ENCODE data around the gene DNAH11. TPM values are rescaled to one million over a fixed set of nuclear protein-coding genes. Genes with fewer than 3 reads are reported as not detected.

The DNAH11 gene
- polyA plus RNA-seq, 1 experiment, result 0.59 TPM

DNA sequence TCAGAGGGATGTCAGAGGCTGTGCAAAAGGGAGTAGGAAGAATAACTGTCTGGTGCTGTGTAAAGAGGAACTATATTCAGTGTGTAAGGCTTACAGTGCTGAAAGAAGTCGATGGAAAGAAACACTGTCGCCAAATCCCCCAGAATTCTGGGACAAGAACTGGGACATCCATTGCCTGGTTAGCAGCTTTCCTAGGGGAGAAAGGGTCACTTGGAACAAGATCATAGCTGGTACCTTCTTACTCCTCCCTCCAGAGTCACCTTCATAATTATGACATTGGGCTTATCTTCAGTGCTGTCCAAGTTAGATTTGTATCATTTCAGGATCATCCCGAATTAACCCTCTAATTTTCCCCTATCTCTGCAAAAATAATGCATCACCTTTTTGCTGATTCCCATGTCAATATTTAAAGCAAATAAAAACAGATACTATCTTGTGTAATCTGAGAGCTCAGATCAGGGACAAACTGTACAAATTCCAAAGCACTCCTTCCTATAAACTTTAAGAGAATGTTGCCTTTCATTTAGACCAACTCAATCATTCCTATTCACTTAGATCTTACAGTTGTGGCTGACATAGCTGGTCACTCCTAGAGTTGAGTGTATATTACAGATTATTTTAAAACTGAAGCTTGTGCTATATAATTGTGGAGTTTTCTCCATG lies 96.5 kb downstream of the DNAH11 start:
- ChIA-PET CTCF (no interaction called here), POLR2A (no interaction called here)
- no peaks in the 10 kb centered on the region for H3K27me3 ChIP-seq (ENCODE audit: control insufficient read depth, insufficient read depth, low read length)
- TF ChIP-seq, protein P1, sequence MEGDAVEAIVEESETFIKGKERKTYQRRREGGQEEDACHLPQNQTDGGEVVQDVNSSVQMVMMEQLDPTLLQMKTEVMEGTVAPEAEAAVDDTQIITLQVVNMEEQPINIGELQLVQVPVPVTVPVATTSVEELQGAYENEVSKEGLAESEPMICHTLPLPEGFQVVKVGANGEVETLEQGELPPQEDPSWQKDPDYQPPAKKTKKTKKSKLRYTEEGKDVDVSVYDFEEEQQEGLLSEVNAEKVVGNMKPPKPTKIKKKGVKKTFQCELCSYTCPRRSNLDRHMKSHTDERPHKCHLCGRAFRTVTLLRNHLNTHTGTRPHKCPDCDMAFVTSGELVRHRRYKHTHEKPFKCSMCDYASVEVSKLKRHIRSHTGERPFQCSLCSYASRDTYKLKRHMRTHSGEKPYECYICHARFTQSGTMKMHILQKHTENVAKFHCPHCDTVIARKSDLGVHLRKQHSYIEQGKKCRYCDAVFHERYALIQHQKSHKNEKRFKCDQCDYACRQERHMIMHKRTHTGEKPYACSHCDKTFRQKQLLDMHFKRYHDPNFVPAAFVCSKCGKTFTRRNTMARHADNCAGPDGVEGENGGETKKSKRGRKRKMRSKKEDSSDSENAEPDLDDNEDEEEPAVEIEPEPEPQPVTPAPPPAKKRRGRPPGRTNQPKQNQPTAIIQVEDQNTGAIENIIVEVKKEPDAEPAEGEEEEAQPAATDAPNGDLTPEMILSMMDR (IDR thresholded peaks at IDR 0.05; ENCODE audit: insufficient read depth, low read depth, low read length), result no peak
- no peak for DNase-seq (ENCODE audit: low read depth)
- no peak overlapping the region for H3K4me3 ChIP-seq (ENCODE audit: low read depth, low read length)
- H3K36me3 ChIP-seq (ENCODE audit: control insufficient read depth, insufficient read depth, low read length), result no peaks in the 10 kb centered on the region

DNA sequence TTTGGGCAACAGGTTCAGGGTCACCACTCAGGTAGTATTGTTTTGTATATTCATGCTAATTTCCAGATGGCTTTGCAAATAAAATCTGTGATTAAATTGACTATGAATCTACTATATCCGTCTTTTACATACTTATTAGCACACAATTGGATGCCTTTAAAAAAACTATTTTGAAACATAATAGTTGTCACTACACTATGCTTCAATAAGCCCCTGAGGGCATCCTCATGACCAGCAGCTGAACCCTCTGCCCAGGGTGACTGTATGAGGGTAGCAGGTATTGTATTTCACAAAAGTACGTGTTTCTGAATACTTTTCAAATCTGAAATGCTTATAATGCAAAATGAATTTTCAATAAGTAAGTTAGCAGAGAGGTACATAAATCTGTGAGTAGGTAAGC lies 97.3 kb downstream of the DNAH11 start:
- Histone ChIP-seq H3K4me3 (ENCODE audit: low read depth, low read length) (no peak overlapping the region), H3K27me3 (ENCODE audit: control insufficient read depth, insufficient read depth, low read length) (no peaks in the 10 kb centered on the region), H3K36me3 (ENCODE audit: control insufficient read depth, insufficient read depth, low read length) (no peaks in the 10 kb centered on the region)
- DNase-seq (ENCODE audit: low read depth), result no peak
- TF ChIP-seq, protein P1 (IDR thresholded peaks at IDR 0.05; ENCODE audit: insufficient read depth, low read depth, low read length), result no peak
- POLR2A ChIA-PET, result no interaction called here
- CTCF ChIA-PET, result no interaction called here

DNA sequence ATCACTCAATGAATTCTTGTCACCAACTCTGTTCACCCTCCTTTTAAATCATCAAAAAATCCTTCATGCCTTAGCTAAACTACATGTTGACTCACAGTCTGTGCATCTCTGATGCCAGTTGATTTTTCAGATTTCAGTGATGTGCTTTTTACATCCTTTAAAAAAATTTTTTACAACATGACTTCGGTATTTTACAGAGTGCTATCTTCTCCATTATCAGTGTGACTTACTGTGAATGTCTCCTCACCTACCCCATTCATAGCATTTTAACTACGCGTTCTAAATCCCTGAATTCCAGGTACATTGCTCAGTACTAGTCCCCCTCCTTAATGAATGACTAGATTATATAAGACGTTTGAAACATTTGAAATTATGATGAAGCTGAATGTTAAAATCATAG lies 98.7 kb downstream of the DNAH11 start:
- no peak overlapping the region for H3K4me3 ChIP-seq (ENCODE audit: low read depth, low read length)
- ChIA-PET CTCF (interaction anchor here (0.6 kb wide), 1 partner anchor 15 kb away, joined by 3 read pairs; no protein-coding TSS in a partner anchor), POLR2A (no interaction called here)
- DNase-seq (ENCODE audit: low read depth), result no peak
- TF ChIP-seq, protein P1 (IDR thresholded peaks at IDR 0.05; ENCODE audit: insufficient read depth, low read depth, low read length), result no peak
- H3K27me3 ChIP-seq (ENCODE audit: control insufficient read depth, insufficient read depth, low read length), result no peaks in the 10 kb centered on the region
- H3K36me3 ChIP-seq (ENCODE audit: control insufficient read depth, insufficient read depth, low read length), result no peaks in the 10 kb centered on the region

DNA sequence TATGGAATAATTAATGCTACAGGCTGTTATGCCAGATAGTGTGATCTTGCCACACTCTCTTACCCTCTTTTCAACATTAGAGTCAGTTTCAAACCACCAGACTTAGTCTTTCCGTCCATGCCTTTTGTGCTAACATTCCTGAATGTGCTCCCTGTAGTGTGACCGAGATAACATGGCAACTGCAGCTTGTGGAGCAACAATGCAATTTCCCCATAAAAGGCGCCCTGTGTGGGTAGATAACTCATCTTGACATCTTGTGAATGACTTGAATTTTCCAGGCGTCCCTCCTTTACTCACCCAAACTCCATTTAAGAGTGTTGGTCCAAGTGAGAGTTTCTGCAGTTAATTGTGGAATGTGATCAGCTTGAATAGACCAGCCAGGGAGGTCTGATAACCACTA lies 99.6 kb downstream of the DNAH11 start:
- no peaks in the 10 kb centered on the region for H3K36me3 ChIP-seq (ENCODE audit: control insufficient read depth, insufficient read depth, low read length)
- H3K27me3 ChIP-seq (ENCODE audit: control insufficient read depth, insufficient read depth, low read length), result no peaks in the 10 kb centered on the region
- TF ChIP-seq, protein P1 (IDR thresholded peaks at IDR 0.05; ENCODE audit: insufficient read depth, low read depth, low read length), result no peak
- ChIA-PET CTCF (no interaction called here), POLR2A (no interaction called here)
- H3K4me3 ChIP-seq (ENCODE audit: low read depth, low read length), result no peak overlapping the region
- DNase-seq (ENCODE audit: low read depth), result no peak

DNA sequence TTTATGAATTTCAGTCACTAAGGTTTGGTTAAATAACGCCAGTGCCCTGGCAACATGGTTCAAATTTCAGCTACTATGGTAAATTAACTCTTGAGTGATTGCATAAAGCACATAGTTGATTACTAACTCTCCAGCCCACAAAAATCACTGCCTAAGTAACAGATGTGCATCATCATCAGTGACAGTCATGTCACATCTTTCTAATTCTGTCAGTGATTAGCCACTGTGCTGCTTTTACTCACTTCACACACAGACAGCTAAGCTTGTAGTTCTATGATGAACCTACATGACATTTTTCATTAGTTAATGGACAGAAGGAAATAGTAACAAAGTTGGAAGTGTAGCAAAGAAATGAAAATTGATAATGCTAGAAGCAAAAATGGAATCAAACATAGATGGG lies 108.9 kb downstream of the DNAH11 start:
- no peak overlapping the region for H3K4me3 ChIP-seq (ENCODE audit: low read depth, low read length)
- H3K36me3 ChIP-seq (ENCODE audit: control insufficient read depth, insufficient read depth, low read length), result no peaks in the 10 kb centered on the region
- no peak for DNase-seq (ENCODE audit: low read depth)
- no peaks in the 10 kb centered on the region for H3K27me3 ChIP-seq (ENCODE audit: control insufficient read depth, insufficient read depth, low read length)
- ChIA-PET CTCF (interaction anchor here (0.9 kb wide), 1 partner anchor 19 kb away, joined by 3 read pairs; no protein-coding TSS in a partner anchor), POLR2A (no interaction called here)
- TF ChIP-seq, protein P1 (IDR thresholded peaks at IDR 0.05; ENCODE audit: insufficient read depth, low read depth, low read length), result no peak
